Bronchial epithelial cell (primary cell): ENCODE results near the gene KRTAP12-2. TPM values are rescaled to one million over a fixed set of nuclear protein-coding genes. Genes with fewer than 3 reads are reported as not detected.

Source experiments
- DNase-seq: peaks from one replicate; pipeline ENCODE4 v3.0.0-alpha.2; 2010; ENCODE audit warnings: low read depth
- FAIRE-seq: peaks from 2 replicates; lab custom pipeline; 2011; peaks lifted over from hg19 to GRCh38; lab: Jason Lieb, UNC
- H3K27me3 ChIP-seq: 2 replicates; pipeline ENCODE4 v1.5.1; 2011; ENCODE audit warnings: low read length; ENCODE audit not compliant: control insufficient read depth, insufficient read depth
- H3K36me3 ChIP-seq: 2 replicates; pipeline ENCODE4 v1.5.1; 2011; ENCODE audit warnings: low read length; ENCODE audit not compliant: control insufficient read depth, insufficient read depth
- H3K4me3 ChIP-seq: 2 replicates; pipeline ENCODE4 v1.5.1; 2011; ENCODE audit warnings: mild to moderate bottlenecking, low read depth, low read length, control low read depth
- total RNA-seq: library from RNA; depleted of rRNA; stranded (reverse); fragments of >200 nt; gene quantifications from 2 replicates; pipeline ENCODE4 v1.2.1, GENCODE V29; 2014
- TF ChIP-seq, protein P1 (sequence below): IDR thresholded peaks from 2 replicates; pipeline ENCODE4 v1.5.1; 2011; ENCODE audit warnings: mild to moderate bottlenecking, moderate library complexity, low read length, control low read depth, inconsistent platforms; ENCODE audit not compliant: insufficient read depth, severe bottlenecking

Gene KRTAP12-2
- total RNA-seq, 1 donor from 2014 or later: not detected

GRCh38 chr21:44616591-44616926 lies 50.2 kb downstream of the KRTAP12-2 start:
- Histone ChIP-seq H3K36me3 (no peaks in the 10 kb centered on the region), H3K27me3 (no peaks in the 10 kb centered on the region), H3K4me3 (no peak overlapping the region)
- TF ChIP-seq, protein P1, sequence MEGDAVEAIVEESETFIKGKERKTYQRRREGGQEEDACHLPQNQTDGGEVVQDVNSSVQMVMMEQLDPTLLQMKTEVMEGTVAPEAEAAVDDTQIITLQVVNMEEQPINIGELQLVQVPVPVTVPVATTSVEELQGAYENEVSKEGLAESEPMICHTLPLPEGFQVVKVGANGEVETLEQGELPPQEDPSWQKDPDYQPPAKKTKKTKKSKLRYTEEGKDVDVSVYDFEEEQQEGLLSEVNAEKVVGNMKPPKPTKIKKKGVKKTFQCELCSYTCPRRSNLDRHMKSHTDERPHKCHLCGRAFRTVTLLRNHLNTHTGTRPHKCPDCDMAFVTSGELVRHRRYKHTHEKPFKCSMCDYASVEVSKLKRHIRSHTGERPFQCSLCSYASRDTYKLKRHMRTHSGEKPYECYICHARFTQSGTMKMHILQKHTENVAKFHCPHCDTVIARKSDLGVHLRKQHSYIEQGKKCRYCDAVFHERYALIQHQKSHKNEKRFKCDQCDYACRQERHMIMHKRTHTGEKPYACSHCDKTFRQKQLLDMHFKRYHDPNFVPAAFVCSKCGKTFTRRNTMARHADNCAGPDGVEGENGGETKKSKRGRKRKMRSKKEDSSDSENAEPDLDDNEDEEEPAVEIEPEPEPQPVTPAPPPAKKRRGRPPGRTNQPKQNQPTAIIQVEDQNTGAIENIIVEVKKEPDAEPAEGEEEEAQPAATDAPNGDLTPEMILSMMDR: no peak
- FAIRE-seq: no peak
- no peak for DNase-seq

Other genes with a start within 250 kb of the KRTAP12-2 start
- under 0.01 and 0.38 TPM in 2 replicates for gene LRRC3, start 211.4 kb downstream of the KRTAP12-2 start, total RNA-seq
- not detected in 2 replicates for gene KRTAP10-1, start 126.7 kb downstream of the KRTAP12-2 start, total RNA-seq
- gene KRTAP10-2, start 115.4 kb downstream of the KRTAP12-2 start, total RNA-seq: not detected in 2 replicates
- not detected in 2 replicates for gene KRTAP10-3, start 108.1 kb downstream of the KRTAP12-2 start, total RNA-seq
- not detected in 2 replicates for gene KRTAP10-4, start 93.2 kb downstream of the KRTAP12-2 start, total RNA-seq
- gene KRTAP10-5, start 86.3 kb downstream of the KRTAP12-2 start, total RNA-seq: not detected in 2 replicates
- not detected in 2 replicates for gene KRTAP10-6, start 74.4 kb downstream of the KRTAP12-2 start, total RNA-seq
- gene KRTAP10-7, start 66.3 kb downstream of the KRTAP12-2 start, total RNA-seq: not detected in 2 replicates
- gene KRTAP10-8, start 54.8 kb downstream of the KRTAP12-2 start, total RNA-seq: not detected in 2 replicates
- not detected in 2 replicates for gene KRTAP10-9, start 39.8 kb downstream of the KRTAP12-2 start, total RNA-seq
- gene KRTAP10-10, start 29.6 kb downstream of the KRTAP12-2 start, total RNA-seq: not detected in 2 replicates
- not detected in 2 replicates for gene KRTAP10-11, start 20.5 kb downstream of the KRTAP12-2 start, total RNA-seq
- not detected in 2 replicates for gene KRTAP12-4, start 12.3 kb downstream of the KRTAP12-2 start, total RNA-seq
- gene KRTAP12-3, start 9.0 kb downstream of the KRTAP12-2 start, total RNA-seq: not detected in 2 replicates
- gene KRTAP12-1, start 15.2 kb upstream of the KRTAP12-2 start, total RNA-seq: not detected in 2 replicates
- gene KRTAP10-12, start 30.2 kb upstream of the KRTAP12-2 start, total RNA-seq: not detected in 2 replicates
- not detected in 2 replicates for gene TSPEAR, start 44.6 kb upstream of the KRTAP12-2 start, total RNA-seq
- 67.4 and 70.0 TPM in 2 replicates for gene UBE2G2, start 134.9 kb upstream of the KRTAP12-2 start, total RNA-seq
- gene SUMO3, start 151.1 kb upstream of the KRTAP12-2 start, total RNA-seq: 103 and 131 TPM in 2 replicates
- gene PTTG1IP, start 206.8 kb upstream of the KRTAP12-2 start, total RNA-seq: 107 and 124 TPM in 2 replicates